ENCODE results near the gene NDST1.

Gene NDST1

GRCh38 chr5:150540615-150541396, 32.9 kb downstream of the NDST1 start:
- Histone ChIP-seq H3K9ac (ENCODE audit: low read length in 5 of 5) (no peak overlapping the region), H3K27me3 (ENCODE audit: control insufficient read depth in 5 of 5, insufficient read depth in 4 of 5, low read length in 5 of 5) (no peaks in the 10 kb centered on the region), H3K36me3 (ENCODE audit: control insufficient read depth in 5 of 5, insufficient read depth in 5 of 5, low read length in 5 of 5) (peaks cover 7 to 90% (median 86%) of the 10 kb centered on the region in 5 donors), H3K9me3 (ENCODE audit: control insufficient read depth in 5 of 5, low read length in 5 of 5) (no peaks in the 10 kb centered on the region), H3K27ac (ENCODE audit: low read depth, low read length) (peak overlapping the region; percentile 51), H3K4me3 (ENCODE audit: low read depth in 1 of 5, low read length in 5 of 5) (no peak overlapping the region), H3K4me1 (ENCODE audit: control insufficient read depth in 5 of 5, insufficient read depth in 5 of 5, low read length in 5 of 5) (peaks cover 0 to 36% (median 17%) of the 10 kb centered on the region in 5 donors)

- Histone ChIP-seq H3K4me1 (ENCODE audit: control insufficient read depth in 5 of 5, insufficient read depth in 5 of 5, low read length in 5 of 5) (peaks cover 0 to 36% (median 17%) of the 10 kb centered on the region in 5 donors), H3K27ac (ENCODE audit: low read depth, low read length) (peak overlapping the region; percentile 51), H3K36me3 (ENCODE audit: control insufficient read depth in 5 of 5, insufficient read depth in 5 of 5, low read length in 5 of 5) (peaks cover 7 to 89% (median 86%) of the 10 kb centered on the region in 5 donors), H3K9ac (ENCODE audit: low read length in 5 of 5) (no peak overlapping the region), H3K4me3 (ENCODE audit: low read depth in 1 of 5, low read length in 5 of 5) (no peak overlapping the region), H3K27me3 (ENCODE audit: control insufficient read depth in 5 of 5, insufficient read depth in 4 of 5, low read length in 5 of 5) (no peaks in the 10 kb centered on the region), H3K9me3 (ENCODE audit: control insufficient read depth in 5 of 5, low read length in 5 of 5) (no peaks in the 10 kb centered on the region)
These were observed 33.4 kb downstream of the NDST1 start for GRCh38 chr5:150541397-150541675.

GRCh38 chr5:150541895-150542294, 34.0 kb downstream of the NDST1 start:
- Histone ChIP-seq H3K9me3 (ENCODE audit: control insufficient read depth in 5 of 5, low read length in 5 of 5) (no peaks in the 10 kb centered on the region), H3K27me3 (ENCODE audit: control insufficient read depth in 5 of 5, insufficient read depth in 4 of 5, low read length in 5 of 5) (no peaks in the 10 kb centered on the region), H3K4me1 (ENCODE audit: control insufficient read depth in 5 of 5, insufficient read depth in 5 of 5, low read length in 5 of 5) (peaks cover 0 to 36% (median 17%) of the 10 kb centered on the region in 5 donors), H3K4me3 (ENCODE audit: low read depth in 1 of 5, low read length in 5 of 5) (no peak overlapping the region), H3K27ac (ENCODE audit: low read depth, low read length) (peak overlapping the region; percentile 51), H3K9ac (ENCODE audit: low read length in 5 of 5) (peak overlapping the region in 1 of 5 donors; percentile 28), H3K36me3 (ENCODE audit: control insufficient read depth in 5 of 5, insufficient read depth in 5 of 5, low read length in 5 of 5) (peaks cover 7 to 89% (median 86%) of the 10 kb centered on the region in 5 donors)

- peak overlapping the region in 1 of 5 donors; percentile 6 for H3K9ac ChIP-seq (ENCODE audit: low read length in 5 of 5)
- no peak overlapping the region for H3K4me3 ChIP-seq (ENCODE audit: low read depth in 1 of 5, low read length in 5 of 5)
- no peaks in the 10 kb centered on the region for H3K27me3 ChIP-seq (ENCODE audit: control insufficient read depth in 5 of 5, insufficient read depth in 4 of 5, low read length in 5 of 5)
- H3K36me3 ChIP-seq (ENCODE audit: control insufficient read depth in 5 of 5, insufficient read depth in 5 of 5, low read length in 5 of 5) = peaks cover 7 to 90% (median 89%) of the 10 kb centered on the region in 5 donors
- H3K27ac ChIP-seq (ENCODE audit: low read depth, low read length) = peak overlapping the region; percentile 61
- H3K9me3 ChIP-seq (ENCODE audit: control insufficient read depth in 5 of 5, low read length in 5 of 5) = no peaks in the 10 kb centered on the region
- H3K4me1 ChIP-seq (ENCODE audit: control insufficient read depth in 5 of 5, insufficient read depth in 5 of 5, low read length in 5 of 5) = peaks cover 0 to 36% (median 17%) of the 10 kb centered on the region in 5 donors
These were observed 35.1 kb downstream of the NDST1 start for GRCh38 chr5:150542933-150543445.

GRCh38 chr5:150544611-150545219, 36.8 kb downstream of the NDST1 start:
- Histone ChIP-seq H3K36me3 (ENCODE audit: control insufficient read depth in 5 of 5, insufficient read depth in 5 of 5, low read length in 5 of 5) (peaks cover 6 to 89% (median 86%) of the 10 kb centered on the region in 5 donors), H3K27me3 (ENCODE audit: control insufficient read depth in 5 of 5, insufficient read depth in 4 of 5, low read length in 5 of 5) (no peaks in the 10 kb centered on the region), H3K4me3 (ENCODE audit: low read depth in 1 of 5, low read length in 5 of 5) (no peak overlapping the region), H3K9me3 (ENCODE audit: control insufficient read depth in 5 of 5, low read length in 5 of 5) (no peaks in the 10 kb centered on the region), H3K9ac (ENCODE audit: low read length in 5 of 5) (no peak overlapping the region), H3K27ac (ENCODE audit: low read depth, low read length) (no peak overlapping the region), H3K4me1 (ENCODE audit: control insufficient read depth in 5 of 5, insufficient read depth in 5 of 5, low read length in 5 of 5) (peaks cover 0 to 36% (median 17%) of the 10 kb centered on the region in 5 donors)

- H3K27me3 ChIP-seq (ENCODE audit: control insufficient read depth in 5 of 5, insufficient read depth in 4 of 5, low read length in 5 of 5) = no peaks in the 10 kb centered on the region
- no peaks in the 10 kb centered on the region for H3K9me3 ChIP-seq (ENCODE audit: control insufficient read depth in 5 of 5, low read length in 5 of 5)
- H3K36me3 ChIP-seq (ENCODE audit: control insufficient read depth in 5 of 5, insufficient read depth in 5 of 5, low read length in 5 of 5) = peaks cover 7 to 89% (median 85%) of the 10 kb centered on the region in 5 donors
- H3K4me3 ChIP-seq (ENCODE audit: low read depth in 1 of 5, low read length in 5 of 5) = no peak overlapping the region
- peaks cover 0 to 34% (median 17%) of the 10 kb centered on the region in 5 donors for H3K4me1 ChIP-seq (ENCODE audit: control insufficient read depth in 5 of 5, insufficient read depth in 5 of 5, low read length in 5 of 5)
- no peak overlapping the region for H3K9ac ChIP-seq (ENCODE audit: low read length in 5 of 5)
- H3K27ac ChIP-seq (ENCODE audit: low read depth, low read length) = no peak overlapping the region
These were observed 37.3 kb downstream of the NDST1 start for GRCh38 chr5:150545246-150545645.

GRCh38 chr5:150548123-150548522, 40.2 kb downstream of the NDST1 start:
- Histone ChIP-seq H3K27me3 (ENCODE audit: control insufficient read depth in 5 of 5, insufficient read depth in 4 of 5, low read length in 5 of 5) (no peaks in the 10 kb centered on the region), H3K9ac (ENCODE audit: low read length in 5 of 5) (no peak overlapping the region), H3K9me3 (ENCODE audit: control insufficient read depth in 5 of 5, low read length in 5 of 5) (no peaks in the 10 kb centered on the region), H3K4me3 (ENCODE audit: low read depth in 1 of 5, low read length in 5 of 5) (no peak overlapping the region), H3K4me1 (ENCODE audit: control insufficient read depth in 5 of 5, insufficient read depth in 5 of 5, low read length in 5 of 5) (peaks cover 0 to 11% (median 4%) of the 10 kb centered on the region in 5 donors), H3K27ac (ENCODE audit: low read depth, low read length) (no peak overlapping the region), H3K36me3 (ENCODE audit: control insufficient read depth in 5 of 5, insufficient read depth in 5 of 5, low read length in 5 of 5) (peaks cover 8 to 90% (median 85%) of the 10 kb centered on the region in 5 donors)

- peaks cover 8 to 98% (median 91%) of the 10 kb centered on the region in 5 donors for H3K36me3 ChIP-seq (ENCODE audit: control insufficient read depth in 5 of 5, insufficient read depth in 5 of 5, low read length in 5 of 5)
- H3K4me3 ChIP-seq (ENCODE audit: low read depth in 1 of 5, low read length in 5 of 5) = no peak overlapping the region
These were observed 41.8 kb downstream of the NDST1 start for GRCh38 chr5:150549735-150550134.

GRCh38 chr5:150550286-150550685, 42.4 kb downstream of the NDST1 start:
- Histone ChIP-seq H3K27me3 (ENCODE audit: control insufficient read depth in 5 of 5, insufficient read depth in 4 of 5, low read length in 5 of 5) (no peaks in the 10 kb centered on the region), H3K4me3 (ENCODE audit: low read depth in 1 of 5, low read length in 5 of 5) (no peak overlapping the region), H3K9me3 (ENCODE audit: control insufficient read depth in 5 of 5, low read length in 5 of 5) (no peaks in the 10 kb centered on the region), H3K36me3 (ENCODE audit: control insufficient read depth in 5 of 5, insufficient read depth in 5 of 5, low read length in 5 of 5) (peaks cover 8 to 98% (median 92%) of the 10 kb centered on the region in 5 donors), H3K9ac (ENCODE audit: low read length in 5 of 5) (no peak overlapping the region), H3K27ac (ENCODE audit: low read depth, low read length) (no peak overlapping the region), H3K4me1 (ENCODE audit: control insufficient read depth in 5 of 5, insufficient read depth in 5 of 5, low read length in 5 of 5) (no peaks in the 10 kb centered on the region)

More at GRCh38 chr5:150549735-150550134, 41.8 kb downstream of the NDST1 start:
- no peak overlapping the region for H3K9ac ChIP-seq (ENCODE audit: low read length in 5 of 5)
- H3K27ac ChIP-seq (ENCODE audit: low read depth, low read length) = no peak overlapping the region
- H3K27me3 ChIP-seq (ENCODE audit: control insufficient read depth in 5 of 5, insufficient read depth in 4 of 5, low read length in 5 of 5) = no peaks in the 10 kb centered on the region
- no peaks in the 10 kb centered on the region for H3K9me3 ChIP-seq (ENCODE audit: control insufficient read depth in 5 of 5, low read length in 5 of 5)
- peaks cover 0 to under 1% (median 0%) of the 10 kb centered on the region in 5 donors for H3K4me1 ChIP-seq (ENCODE audit: control insufficient read depth in 5 of 5, insufficient read depth in 5 of 5, low read length in 5 of 5)

- peaks cover 8 to 98% (median 94%) of the 10 kb centered on the region in 5 donors for H3K36me3 ChIP-seq (ENCODE audit: control insufficient read depth in 5 of 5, insufficient read depth in 5 of 5, low read length in 5 of 5)
- no peaks in the 10 kb centered on the region for H3K9me3 ChIP-seq (ENCODE audit: control insufficient read depth in 5 of 5, low read length in 5 of 5)
- no peak overlapping the region for H3K9ac ChIP-seq (ENCODE audit: low read length in 5 of 5)
- H3K4me3 ChIP-seq (ENCODE audit: low read depth in 1 of 5, low read length in 5 of 5) = no peak overlapping the region
- H3K27ac ChIP-seq (ENCODE audit: low read depth, low read length) = no peak overlapping the region
- no peaks in the 10 kb centered on the region for H3K27me3 ChIP-seq (ENCODE audit: control insufficient read depth in 5 of 5, insufficient read depth in 4 of 5, low read length in 5 of 5)
- H3K4me1 ChIP-seq (ENCODE audit: control insufficient read depth in 5 of 5, insufficient read depth in 5 of 5, low read length in 5 of 5) = no peaks in the 10 kb centered on the region
These were observed 43.1 kb downstream of the NDST1 start for GRCh38 chr5:150551066-150551465.

Data from subcutaneous abdominal adipose tissue (tissue), 5 donors.